HepG2 (cell line): ENCODE results near the gene GNPAT. TPM values are rescaled to one million over a fixed set of nuclear protein-coding genes. Genes with fewer than 3 reads are reported as not detected.

ENCODE experiments used
- ATAC-seq: fragments of 200-7000 bp; cut with Tn5 transposase; 3 replicates; pipeline ENCODE4 v1.9.1; 2020; ENCODE audit warnings: mild to moderate bottlenecking, moderate library complexity
- BruUV-seq: library from RNA; stranded (reverse); fragments of 400-500 nt; replicated peaks from 2 replicates; lab custom pipeline; 2021; lab: Mats Ljungman, UMichigan
- CTCF ChIA-PET: fragments of 300-600 bp; formaldehyde crosslinking; extraction: SDS; loops from one replicate; lab custom pipeline; 2021; ENCODE audit warnings: low total read pairs, inconsistent platforms, low intra/inter-chr PET ratio; lab: Yijun Ruan, JAX
- POLR2A ChIA-PET: fragments of 350-600 bp; sonication (Branson Sonifier 250); formaldehyde crosslinking; loops from one replicate; lab custom pipeline; 2020; ENCODE audit warnings: antibody characterized with exemption, inconsistent platforms; lab: Yijun Ruan, JAX
- DNase-seq: peaks from one replicate; pipeline ENCODE4 v3.0.0-alpha.2; 2015; ENCODE audit warnings: low spot score
- FAIRE-seq: peaks from 3 replicates; lab custom pipeline; 2011; peaks lifted over from hg19 to GRCh38; lab: Jason Lieb, UNC
- H2AFZ ChIP-seq: one replicate; pipeline ENCODE4 v1.6.1; 2011; ENCODE audit warnings: low read length, inconsistent platforms
- H3K27ac ChIP-seq: fragments of 300-600 bp; 3 replicates; pipeline ENCODE4 v1.8.0; 2011; ENCODE audit warnings: mixed run types, mild to moderate bottlenecking, mixed read lengths, low read length, inconsistent platforms; ENCODE audit not compliant: insufficient read depth; ENCODE audit errors: extremely low read length
- H3K27me3 ChIP-seq, 2 experiments: fragments of 200-600 bp in 1 of 2; 2 replicates in 1 of 2; 3 replicates in 1 of 2; pipeline versions ENCODE4 v1.6.0 to v1.8.0; 2011; ENCODE audit warnings: low read length in 2 of 2, mild to moderate bottlenecking in 2 of 2, moderate library complexity in 2 of 2, inconsistent platforms in 1 of 2; ENCODE audit not compliant: insufficient read depth in 2 of 2, control insufficient read depth in 1 of 2
- H3K36me3 ChIP-seq, 2 experiments: fragments of 200-600 bp in 1 of 2; replicated peaks in 1 of 2; 2 replicates in 1 of 2; 3 replicates in 1 of 2; pipeline versions ENCODE4 v1.5.1 to v1.8.0; 2011; ENCODE audit warnings: low read length in 2 of 2, inconsistent platforms in 1 of 2; ENCODE audit not compliant: insufficient read depth in 2 of 2, control insufficient read depth in 1 of 2
- H3K4me1 ChIP-seq: 2 replicates; pipeline ENCODE4 v1.5.1; 2012; ENCODE audit warnings: low read length, inconsistent platforms; ENCODE audit not compliant: insufficient read depth
- H3K4me2 ChIP-seq: 2 replicates; pipeline ENCODE4 v1.6.0; 2011; ENCODE audit warnings: low read depth, low read length, inconsistent platforms
- H3K4me3 ChIP-seq, 3 experiments: fragments of 200-600 bp in 1 of 3; sonication (generic), shearing (Covaris generic) in 1 of 3; replicated peaks in 1 of 3; 2 replicates each; pipeline ENCODE4 v1.5.1; 2011 to 2016; ENCODE audit warnings: low read length in 3 of 3, inconsistent platforms in 2 of 3, low read depth in 2 of 3, mild to moderate bottlenecking in 2 of 3, control low read depth in 1 of 3, mixed read lengths in 1 of 3; ENCODE audit not compliant: insufficient read depth in 1 of 3
- H3K79me2 ChIP-seq: one replicate; pipeline ENCODE4 v1.6.1; 2011; ENCODE audit warnings: low read length, inconsistent platforms; ENCODE audit not compliant: insufficient read depth
- H3K9ac ChIP-seq: 2 replicates; pipeline ENCODE4 v1.6.0; 2011; ENCODE audit warnings: mild to moderate bottlenecking, low read depth, low read length, inconsistent platforms; ENCODE audit not compliant: insufficient read depth
- H3K9me3 ChIP-seq: 2 replicates; pipeline ENCODE4 v1.5.1; 2012; ENCODE audit warnings: mild to moderate bottlenecking, low read length
- H4K20me1 ChIP-seq: 2 replicates; pipeline ENCODE4 v1.6.0; 2011; ENCODE audit warnings: inconsistent platforms, mild to moderate bottlenecking, low read length, moderate library complexity; ENCODE audit not compliant: insufficient read depth
- BCL6 ChIP-seq: IDR thresholded peaks from 2 replicates; pipeline ENCODE4 v1.6.1; 2016; ENCODE audit warnings: missing genetic modification reagents, missing compliant biosample characterization
- CAMTA2 ChIP-seq: sonication (generic); formaldehyde crosslinking; IDR thresholded peaks from 2 replicates; pipeline ENCODE4 v1.4.0; 2020; ENCODE audit warnings: mild to moderate bottlenecking, missing genetic modification reagents, borderline replicate concordance
- KDM6A ChIP-seq: IDR thresholded peaks from 2 replicates; pipeline ENCODE4 v1.6.1; 2016; ENCODE audit warnings: low read depth
- MIER2 ChIP-seq: IDR thresholded peaks from 2 replicates; pipeline ENCODE4 v1.6.1; 2016; ENCODE audit warnings: missing biosample characterization, missing genetic modification reagents
- POGZ ChIP-seq: sonication (generic); formaldehyde crosslinking; IDR thresholded peaks from 2 replicates; pipeline ENCODE4 v1.4.0; 2020; ENCODE audit warnings: mild to moderate bottlenecking, missing genetic modification reagents
- SAP130 ChIP-seq: IDR thresholded peaks from 2 replicates; pipeline ENCODE4 v1.6.1; 2016; ENCODE audit warnings: low read depth
- SKI ChIP-seq: fragments of 450-650 bp; IDR thresholded peaks from one replicate; pipeline ENCODE4 v1.6.1; 2018; ENCODE audit warnings: mild to moderate bottlenecking; ENCODE audit not compliant: partially characterized antibody
- STAG1 ChIP-seq: sonication (generic); formaldehyde crosslinking; IDR thresholded peaks from 2 replicates; pipeline ENCODE4 v1.4.0; 2020; ENCODE audit warnings: missing genetic modification reagents
- ZBTB14 ChIP-seq: sonication (generic); formaldehyde crosslinking; IDR thresholded peaks from 2 replicates; pipeline ENCODE4 v1.4.0; 2020; ENCODE audit warnings: missing genetic modification reagents
- ZBTB8A ChIP-seq: sonication (generic); formaldehyde crosslinking; IDR thresholded peaks from 2 replicates; pipeline ENCODE4 v1.4.0; 2020; ENCODE audit warnings: mild to moderate bottlenecking, low read depth, missing genetic modification reagents, borderline replicate concordance
- ZFP41 ChIP-seq: sonication (generic); formaldehyde crosslinking; IDR thresholded peaks from 2 replicates; pipeline ENCODE4 v1.4.0; 2020; ENCODE audit warnings: mild to moderate bottlenecking, missing genetic modification reagents, borderline replicate concordance
- ZNF350 ChIP-seq: sonication (generic); formaldehyde crosslinking; IDR thresholded peaks from 2 replicates; pipeline ENCODE4 v1.4.0; 2020; ENCODE audit warnings: mild to moderate bottlenecking, low read depth, missing genetic modification reagents, borderline replicate concordance
- ZNF432 ChIP-seq: sonication (generic); formaldehyde crosslinking; IDR thresholded peaks from 2 replicates; pipeline ENCODE4 v1.5.0; 2020; ENCODE audit warnings: missing genetic modification reagents, mild to moderate bottlenecking, borderline replicate concordance
- ZNF574 ChIP-seq: sonication (generic); formaldehyde crosslinking; IDR thresholded peaks from 2 replicates; pipeline ENCODE4 v1.4.0; 2020; ENCODE audit warnings: missing genetic modification reagents
- ZNF704 ChIP-seq: sonication (generic); formaldehyde crosslinking; IDR thresholded peaks from 2 replicates; pipeline ENCODE4 v1.8.1; 2023; ENCODE audit warnings: mild to moderate bottlenecking, inconsistent platforms, moderate library complexity, missing genetic modification reagents, borderline replicate concordance
- WGBS: methylation state at CpG from one replicate; pipeline ENCODE4 v1.1.6; 2017; ENCODE audit warnings: low lambda C conversion rate; 5-methylcytosine and 5-hydroxymethylcytosine counted together
- in situ Hi-C: cut with HindIII; loops from 2 replicates; pipeline ENCODE4 v1.10.0; 2017; ENCODE audit warnings: low pct_unique_long_range_greater_than_20kb; ENCODE audit not compliant: extremely low pct_ligation_motif_present
- intact Hi-C: fragments of 100-400 bp; cut with micrococcal nuclease; formaldehyde crosslinking; loops from one replicate; pipeline ENCODE4 v1.10.0; 2022; ENCODE audit not compliant: unreplicated experiment
- polyA plus RNA-seq, 8 experiments: library from polyadenylated mRNA; depleted of rRNA in 3 of 8; stranded (reverse) in 7 of 8; unstranded in 1 of 8; fragments of >200 nt; fragmentation: Illumina TruSeq in 4 of 8; extraction: Trizol in 4 of 8; gene quantifications; 2 replicates each; pipeline versions ENCODE4 v1.2.1 to v1.2.3, GENCODE V29; 2011 to 2016; ENCODE audit warnings: low read depth in 4 of 8, missing spikeins in 1 of 8, mixed read lengths in 1 of 8; ENCODE audit not compliant: insufficient read depth in 1 of 8
- total RNA-seq, 5 experiments: library from RNA; depleted of rRNA; stranded (reverse); fragments of >200 nt; fragmentation: Illumina TruSeq; extraction: Trizol; gene quantifications; 2 replicates each; pipeline ENCODE4 v1.2.3, GENCODE V29; 2016; ENCODE audit warnings: low read depth in 1 of 5
- TF ChIP-seq, protein P1 (sequence below): sonication (generic); formaldehyde crosslinking; IDR thresholded peaks from 2 replicates; pipeline ENCODE4 v1.5.0; 2020; ENCODE audit warnings: missing genetic modification reagents

Gene GNPAT
- total and polyA plus RNA-seq, 2 of the 13 experiments (the other 11 are each of a cell fraction or from before 2014, with no cell fraction given): 58.3 to 114 TPM

DNA sequence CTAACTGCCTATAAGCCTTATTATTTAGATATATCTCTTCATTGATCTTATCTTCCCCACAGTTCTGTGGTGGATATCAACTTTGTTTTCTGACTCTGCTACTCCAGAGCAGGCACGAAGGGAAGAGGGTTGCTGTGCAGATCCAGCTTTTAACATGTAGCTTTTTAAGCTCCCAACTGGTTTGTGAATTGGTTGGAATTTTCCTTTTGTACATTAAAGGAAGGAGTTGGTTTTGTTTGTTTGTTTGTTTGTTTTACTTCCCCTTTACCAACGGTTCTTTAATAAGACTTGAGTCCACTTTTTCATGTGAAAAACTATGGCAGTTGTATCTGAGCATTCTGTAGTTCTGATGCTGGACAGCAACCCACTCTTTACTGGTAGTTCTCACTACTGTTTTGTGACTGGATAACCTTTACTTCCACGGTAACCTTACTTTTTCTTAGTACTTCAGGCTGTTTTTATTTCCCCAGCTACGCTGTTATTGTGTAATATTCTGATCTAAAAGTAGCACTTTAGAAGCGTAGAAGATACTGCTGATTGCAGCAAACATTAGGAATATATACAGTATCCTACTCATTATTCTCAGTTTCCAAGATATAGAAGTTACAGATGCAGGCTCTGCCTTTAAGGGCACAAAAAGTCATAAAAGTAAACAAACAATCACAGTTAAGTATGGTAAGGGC is 1.6 kb downstream of the GNPAT start:
- BruUV-seq: no TSS peak
- peak overlapping the region; percentile 89 to 99 (median 93) for H3K4me3 ChIP-seq
- peaks cover 3% of the 10 kb centered on the region for H4K20me1 ChIP-seq
- H3K9me3 ChIP-seq: no peaks in the 10 kb centered on the region
- peak overlapping the region; percentile 88 for H3K27ac ChIP-seq
- ChIA-PET POLR2A (interaction anchor here (1.2 to 3.5 kb wide), 4 partner anchors 9 to 153 kb away, joined by 3 to 22 read pairs (median 6); no protein-coding TSS in a partner anchor), CTCF (no interaction called here)
- peaks cover 5 to 14% of the 10 kb centered on the region in 2 experiments; a peak in 4 of 5 replicates for H3K36me3 ChIP-seq
- H3K9ac ChIP-seq: peak overlapping the region; percentile 93
- WGBS: 28% methylated on average over 5 of the region's 5 CpGs
- peak overlapping the region; percentile 90 for H3K4me2 ChIP-seq
- in situ Hi-C loops (no loop called here), intact Hi-C loops (loop anchor here (5.0 kb wide), 1 partner anchor 95 kb away; the partner anchor contains the start of genes EXOC8 and SPRTN)
- peaks cover 75% of the 10 kb centered on the region for H3K4me1 ChIP-seq
- peaks cover 92% of the 10 kb centered on the region for H3K79me2 ChIP-seq
- FAIRE-seq (no peak), DNase-seq (no peak), ATAC-seq (no peak)
- no peaks in the 10 kb centered on the region; a peak in 1 of 5 replicates for H3K27me3 ChIP-seq
- H2AFZ ChIP-seq: no peak overlapping the region
- TF ChIP-seq ZNF350: no peak
- no peak for TF ChIP-seq KDM6A (CRISPR knock-in tag)
- TF ChIP-seq ZFP41 (CRISPR knock-in tag): no peak
- TF ChIP-seq ZBTB8A (CRISPR knock-in tag): no peak
- peak; percentile 87 for TF ChIP-seq MIER2 (CRISPR knock-in tag)
- no peak for TF ChIP-seq ZNF432 (CRISPR knock-in tag)
- TF ChIP-seq POGZ (CRISPR knock-in tag): no peak
- TF ChIP-seq CAMTA2 (CRISPR knock-in tag): no peak
- TF ChIP-seq, protein P1, sequence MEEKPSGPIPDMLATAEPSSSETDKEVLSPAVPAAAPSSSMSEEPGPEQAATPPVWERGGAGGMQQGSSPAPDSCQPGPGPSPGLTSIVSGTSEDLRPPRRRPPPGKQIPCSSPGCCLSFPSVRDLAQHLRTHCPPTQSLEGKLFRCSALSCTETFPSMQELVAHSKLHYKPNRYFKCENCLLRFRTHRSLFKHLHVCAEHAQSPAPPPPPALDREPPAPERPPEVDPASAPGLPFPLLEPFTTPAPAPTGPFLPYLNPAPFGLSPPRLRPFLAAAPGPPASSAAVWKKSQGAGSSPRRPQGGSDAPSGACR (CRISPR knock-in tag): no peak
- no peak for TF ChIP-seq ZNF574 (CRISPR knock-in tag)
- TF ChIP-seq BCL6: no peak
- TF ChIP-seq ZBTB14 (CRISPR knock-in tag): no peak
- peak; percentile 31; the same call in 1 of the 2 replicates for TF ChIP-seq SAP130
- TF ChIP-seq SKI: no peak
- no peak for TF ChIP-seq ZNF704 (CRISPR knock-in tag)
- no peak for TF ChIP-seq STAG1 (CRISPR knock-in tag)
